Panc1 (cell line): Measurements from ENCODE around the gene RASSF7. TPM values are rescaled to one million over a fixed set of nuclear protein-coding genes. Genes with fewer than 3 reads are reported as not detected.

Source experiments
- ATAC-seq: fragments of 200-7000 bp; cut with Tn5 transposase; 2 replicates; pipeline ENCODE4 v1.9.1; 2020; ENCODE audit warnings: mild to moderate bottlenecking, moderate library complexity
- BruUV-seq: library from RNA; stranded (reverse); fragments of 400-500 nt; replicated peaks from 2 replicates; lab custom pipeline; 2021; lab: Mats Ljungman, UMichigan
- CTCF ChIA-PET: fragments of 300-600 bp; sonication (Branson Sonifier 250); formaldehyde crosslinking; loops from one replicate; lab custom pipeline; 2022; ENCODE audit warnings: antibody characterized with exemption; lab: Charles Lee
- POLR2A ChIA-PET: fragments of 300-600 bp; sonication (Branson Sonifier 250); formaldehyde crosslinking; loops from one replicate; lab custom pipeline; 2022; ENCODE audit warnings: antibody characterized with exemption; lab: Charles Lee
- DNase-seq: peaks from one replicate; pipeline ENCODE4 v3.0.0-alpha.2; 2010; ENCODE audit warnings: low read depth, low spot score
- H3K27ac ChIP-seq: 2 replicates; pipeline ENCODE4 v1.5.1; 2011; ENCODE audit warnings: mild to moderate bottlenecking, low read length, inconsistent platforms
- H3K27me3 ChIP-seq: fragments of 200-500 bp; sonication (Bioruptor generic); 2 replicates; pipeline ENCODE4 v1.6.0; 2014; ENCODE audit warnings: low read length, inconsistent platforms; ENCODE audit not compliant: control insufficient read depth, insufficient read depth
- H3K36me3 ChIP-seq: fragments of 200-500 bp; sonication (Bioruptor generic); 2 replicates; pipeline ENCODE4 v1.5.1; 2014; ENCODE audit warnings: inconsistent platforms, mild to moderate bottlenecking, low read length, moderate library complexity; ENCODE audit not compliant: control insufficient read depth, insufficient read depth
- H3K4me1 ChIP-seq: 2 replicates; pipeline ENCODE4 v1.5.1; 2011; ENCODE audit warnings: inconsistent platforms, mild to moderate bottlenecking, low read length, moderate library complexity; ENCODE audit not compliant: control insufficient read depth, insufficient read depth
- H3K4me3 ChIP-seq, 2 experiments: 2 replicates each; pipeline ENCODE4 v1.5.1; 2011 to 2012; ENCODE audit warnings: low read depth in 2 of 2, low read length in 2 of 2, mild to moderate bottlenecking in 2 of 2, inconsistent platforms in 1 of 2, moderate library complexity in 1 of 2
- H3K9me3 ChIP-seq: fragments of 200-500 bp; sonication (Bioruptor generic); 2 replicates; pipeline ENCODE4 v1.5.1; 2014; ENCODE audit warnings: low read depth, mild to moderate bottlenecking, inconsistent platforms, low read length, moderate library complexity; ENCODE audit not compliant: control insufficient read depth, insufficient read depth
- CTCF ChIP-seq: fragments of 450-650 bp; IDR thresholded peaks from 2 replicates; pipeline ENCODE4 v1.5.1; 2017; ENCODE audit warnings: mild to moderate bottlenecking
- POLR2AphosphoS5 ChIP-seq: IDR thresholded peaks from 2 replicates; pipeline ENCODE4 v1.6.1; 2012; ENCODE audit warnings: mild to moderate bottlenecking, low read depth, low read length, moderate library complexity
- REST ChIP-seq, 2 experiments: IDR thresholded peaks; 2 replicates each; pipeline ENCODE4 v1.6.1; 2011 to 2012; ENCODE audit warnings: low read depth in 2 of 2, control low read depth in 1 of 2, low read length in 1 of 2, mild to moderate bottlenecking in 1 of 2, moderate library complexity in 1 of 2; ENCODE audit not compliant: insufficient read depth in 1 of 2
- SIN3A ChIP-seq: IDR thresholded peaks from 2 replicates; pipeline ENCODE4 v1.6.1; 2012; ENCODE audit warnings: low read depth, mild to moderate bottlenecking, low read length, moderate library complexity, borderline replicate concordance; ENCODE audit not compliant: insufficient read depth
- TCF7L2 ChIP-seq: IDR thresholded peaks from 2 replicates; pipeline ENCODE4 v1.6.1; 2011; ENCODE audit warnings: mild to moderate bottlenecking, low read depth, low read length, inconsistent platforms
- in situ Hi-C: cut with HindIII; loops from 2 replicates; pipeline ENCODE4 v1.10.0; 2016; ENCODE audit warnings: low sequenced_read_pairs, low pct_unique_long_range_greater_than_20kb
- intact Hi-C: fragments of 100-400 bp; cut with micrococcal nuclease; formaldehyde crosslinking; loops from one replicate; pipeline ENCODE4 v1.10.0; 2022; ENCODE audit not compliant: unreplicated experiment
- total RNA-seq: library from RNA; stranded (reverse); gene quantifications from one replicate; pipeline ENCODE4 v1.2.1, GENCODE V29; 2021; ENCODE audit not compliant: unreplicated experiment

RASSF7 gene
- total RNA-seq, 1 experiment from 2014 or later: 81.8 TPM

- ChIA-PET POLR2A (interaction anchor here (0.6 kb wide), 1 partner anchor 10 kb away, joined by 4 read pairs; no protein-coding TSS in a partner anchor), CTCF (interaction anchor here (0.6 kb wide), 1 partner anchor 19 kb away, joined by 10 read pairs; no protein-coding TSS in a partner anchor)
- no TSS peak for BruUV-seq
Observed at GRCh38 chr11:568306-569157, 7.8 kb downstream of the RASSF7 start.

More at GRCh38 chr11:568306-569157, 7.8 kb downstream of the RASSF7 start:
- H3K27ac ChIP-seq: peak overlapping the region; percentile 90
- intact Hi-C loops: no loop called here
- H3K9me3 ChIP-seq: no peaks in the 10 kb centered on the region
- H3K4me1 ChIP-seq: peaks cover 35% of the 10 kb centered on the region
- ATAC-seq (peak; percentile 94), DNase-seq (peak; percentile 45)
- peak overlapping the region; percentile 61 to 68 for H3K4me3 ChIP-seq
- TF ChIP-seq CTCF (no peak), SIN3A (peak; percentile 91; the same call in 1 of the 2 replicates), TCF7L2 (peak; percentile 54; the same call in 1 of the 2 replicates), POLR2AphosphoS5 (peak; percentile 63; the same call in 1 of the 2 replicates), REST (IDR thresholded peaks at IDR 0.05; ENCODE audit: insufficient read depth in 1 of 2, low read depth in 2 of 2, low read length in 1 of 2) (no peak; a peak in 1 of 4 replicates)
- no peaks in the 10 kb centered on the region for H3K36me3 ChIP-seq
- in situ Hi-C loops: no loop called here
- H3K27me3 ChIP-seq: no peaks in the 10 kb centered on the region
